Measurements from ENCODE around the gene LYST. TPM values are rescaled to one million over a fixed set of nuclear protein-coding genes. Genes with fewer than 3 reads are reported as not detected.

The LYST gene
- total and polyA plus RNA-seq, 2 of the 8 experiments (the other 6 are each of a cell fraction or from before 2014, with no cell fraction given), result 0.29 to 0.58 TPM

GRCh38 chr1:235766794-235767285 lies 99.9 kb downstream of the LYST start (continued):
- TF ChIP-seq CHD7 (IDR thresholded peaks at IDR 0.05; ENCODE audit: insufficient replicate concordance, low read length) (no peak), E2F6 (IDR thresholded peaks at IDR 0.05) (no peak), EGR1 (IDR thresholded peaks at IDR 0.05; ENCODE audit: borderline replicate concordance, low read depth, low read length) (no peak)

All from H1 (cell line).